ENCODE measurements around the gene TP53I11.

TP53I11 gene

DNA sequence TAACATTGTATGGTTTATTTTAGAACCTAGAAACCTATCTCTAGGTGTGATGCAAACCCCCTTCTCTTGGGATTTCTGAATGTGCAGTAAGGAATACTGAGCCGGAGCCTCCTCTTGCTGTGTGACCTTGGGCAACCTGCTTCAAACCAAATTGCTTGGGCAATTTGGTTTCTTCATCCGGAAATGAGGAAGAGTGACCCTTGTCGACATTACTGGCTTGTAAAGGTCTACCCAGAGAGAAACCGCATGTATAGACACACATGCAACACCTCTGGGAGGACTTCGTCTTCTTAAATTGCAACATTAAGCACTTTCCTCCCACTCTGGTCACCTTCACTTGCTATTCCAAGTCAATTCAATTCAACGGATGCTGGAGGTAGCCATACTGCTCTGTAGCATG lies 19.6 kb upstream of the TP53I11 start:
- Mint-ChIP-seq H3K4me1 (ENCODE audit: low read depth) (no peaks in the 10 kb centered on the region), H3K9me3 (no peaks in the 10 kb centered on the region), H3K27me3 (no peaks in the 10 kb centered on the region), H3K27ac (no peak overlapping the region), H3K36me3 (ENCODE audit: low read depth) (no peaks in the 10 kb centered on the region), H3K4me3 (no peak overlapping the region)

DNA sequence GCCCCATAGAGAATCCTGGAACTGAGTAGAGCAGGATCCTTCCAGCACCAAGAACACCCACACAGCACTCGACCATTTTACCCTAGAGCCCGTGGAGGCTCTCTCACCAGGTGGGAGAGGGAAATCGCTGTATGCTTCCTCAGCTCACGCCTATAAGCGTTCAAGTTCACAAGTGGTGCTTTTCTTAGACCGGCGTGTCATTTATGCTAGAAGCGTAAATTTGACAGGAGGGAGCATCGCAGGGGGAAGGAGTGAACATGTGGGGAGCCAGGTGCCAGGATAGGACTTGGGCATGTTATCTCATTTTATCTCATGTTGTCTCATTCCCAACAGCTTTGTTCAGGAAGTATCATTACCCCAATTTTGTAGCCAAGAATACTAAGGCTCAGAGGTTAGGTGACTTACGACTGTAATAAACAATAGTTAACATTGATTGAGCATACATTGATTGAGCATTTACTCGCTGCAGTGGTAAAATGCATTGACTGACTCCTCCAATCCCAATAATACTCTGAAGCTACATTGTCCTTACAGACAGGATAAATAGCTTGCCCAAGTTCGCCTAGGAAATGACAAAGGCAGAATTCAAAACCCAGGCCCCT lies 19.1 kb upstream of the TP53I11 start:
- Mint-ChIP-seq H3K36me3 (ENCODE audit: low read depth) (no peaks in the 10 kb centered on the region), H3K27me3 (no peaks in the 10 kb centered on the region), H3K9me3 (no peaks in the 10 kb centered on the region), H3K4me1 (ENCODE audit: low read depth) (no peaks in the 10 kb centered on the region), H3K27ac (no peak overlapping the region), H3K4me3 (no peak overlapping the region)

DNA sequence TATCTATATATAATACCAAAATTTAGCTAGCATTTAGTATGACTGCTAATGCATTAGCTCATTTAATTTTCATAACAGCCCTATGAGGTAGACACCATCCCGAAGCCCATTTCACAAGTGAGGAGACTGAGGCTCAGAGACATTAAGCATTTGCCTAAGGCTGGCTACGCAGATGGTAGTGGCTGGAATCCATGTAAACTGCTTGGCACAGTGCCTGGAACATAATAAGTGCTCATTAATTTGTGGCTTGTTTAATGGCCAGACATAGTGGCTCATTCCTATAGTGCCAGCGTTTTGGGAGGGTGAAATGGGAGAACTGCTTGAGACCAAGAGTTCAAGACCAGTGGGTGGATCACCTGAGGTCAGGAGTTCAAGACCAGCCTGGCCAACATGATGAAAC lies 17.8 kb upstream of the TP53I11 start:
- Mint-ChIP-seq H3K27me3 (no peaks in the 10 kb centered on the region), H3K27ac (no peak overlapping the region), H3K9me3 (no peaks in the 10 kb centered on the region), H3K36me3 (ENCODE audit: low read depth) (no peaks in the 10 kb centered on the region), H3K4me3 (no peak overlapping the region), H3K4me1 (ENCODE audit: low read depth) (no peaks in the 10 kb centered on the region)

DNA sequence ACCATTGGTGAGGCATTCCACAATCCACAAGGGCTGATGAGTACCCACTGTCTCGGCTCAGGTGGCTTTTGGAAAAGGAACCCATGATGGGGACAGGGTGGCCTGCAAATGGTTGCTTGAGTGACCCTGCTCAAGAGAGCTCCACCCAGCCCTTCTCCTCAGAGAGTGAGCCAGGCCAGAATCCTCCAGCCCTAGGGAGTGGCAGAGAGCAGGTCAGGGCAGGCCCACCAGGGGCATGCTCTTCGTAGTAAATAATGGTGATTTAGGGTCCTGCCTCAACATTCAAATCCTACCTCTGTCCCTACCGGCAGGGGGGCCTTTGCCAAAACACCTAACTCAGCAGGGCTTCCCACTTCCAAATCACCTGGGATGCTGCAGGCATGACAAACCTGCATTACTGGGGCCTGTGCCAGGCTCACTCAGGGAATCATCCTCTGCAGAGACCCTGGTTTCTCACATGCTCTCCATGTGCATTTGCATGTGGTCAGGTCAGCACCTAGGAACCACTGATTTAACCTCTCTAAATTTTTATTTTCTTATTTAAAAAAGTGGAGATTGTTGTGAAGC lies 17.3 kb upstream of the TP53I11 start:
- no peak overlapping the region for H3K4me3 Mint-ChIP-seq
- H3K4me1 Mint-ChIP-seq (ENCODE audit: low read depth) = no peaks in the 10 kb centered on the region
- no peaks in the 10 kb centered on the region for H3K27me3 Mint-ChIP-seq
- no peaks in the 10 kb centered on the region for H3K36me3 Mint-ChIP-seq (ENCODE audit: low read depth)
- no peaks in the 10 kb centered on the region for H3K9me3 Mint-ChIP-seq
- H3K27ac Mint-ChIP-seq = no peak overlapping the region

DNA sequence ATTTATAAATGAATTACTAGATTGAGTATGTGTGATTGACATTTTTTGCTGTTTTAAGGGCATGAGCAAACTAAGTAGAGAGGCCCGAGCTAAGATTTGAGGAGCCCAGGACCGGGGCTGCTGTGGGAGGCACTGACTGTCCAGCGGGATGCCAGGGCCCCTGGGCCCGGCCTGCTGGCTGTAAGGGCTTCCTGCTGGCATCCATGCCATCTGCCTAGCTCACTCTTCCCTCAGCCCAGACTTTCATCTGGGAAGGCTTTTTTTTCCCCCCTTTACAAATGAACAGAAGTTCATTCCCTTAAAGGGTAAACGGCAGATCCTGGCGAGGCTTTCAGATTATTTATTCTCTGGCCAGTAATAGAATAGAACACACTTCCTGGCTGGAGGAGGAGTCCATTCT lies 16.0 kb upstream of the TP53I11 start:
- Mint-ChIP-seq H3K4me1 (ENCODE audit: low read depth) (no peaks in the 10 kb centered on the region), H3K36me3 (ENCODE audit: low read depth) (no peaks in the 10 kb centered on the region)

DNA sequence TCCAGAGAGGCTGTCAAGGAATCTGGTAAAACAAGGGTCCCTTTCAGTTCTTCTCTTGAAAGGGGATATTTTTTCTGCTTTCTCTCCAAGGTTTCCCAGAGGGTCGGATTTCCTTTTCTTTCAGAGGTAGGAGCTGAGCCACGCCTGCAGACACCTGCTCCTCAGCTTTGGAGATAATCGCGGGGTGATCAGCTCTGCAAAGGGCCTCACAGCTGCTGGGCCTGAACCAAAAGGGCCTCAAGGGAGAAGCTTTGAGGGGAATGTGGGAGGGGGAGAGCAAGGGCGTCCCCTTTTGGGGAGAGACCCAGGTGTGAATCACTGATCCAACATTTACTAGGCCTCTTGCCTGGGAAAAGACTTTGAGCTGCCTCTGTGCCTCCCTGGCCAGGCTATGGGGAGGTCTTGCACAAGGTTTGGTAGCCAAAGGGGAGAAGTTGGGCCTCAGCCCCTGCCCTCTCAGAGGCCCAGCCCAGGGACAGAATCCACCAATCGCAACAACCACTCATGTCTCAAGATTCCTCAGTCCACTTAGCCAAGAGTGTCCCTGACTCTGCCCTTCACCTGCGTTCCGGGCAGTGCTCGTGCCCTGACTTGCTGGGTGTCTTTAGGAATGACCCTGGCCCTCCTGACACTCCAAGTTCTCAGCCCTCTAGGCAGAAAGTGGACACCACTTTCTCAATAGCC lies 14.0 kb upstream of the TP53I11 start:
- Mint-ChIP-seq H3K36me3 (ENCODE audit: low read depth) (no peaks in the 10 kb centered on the region), H3K27me3 (no peaks in the 10 kb centered on the region), H3K9me3 (no peaks in the 10 kb centered on the region), H3K4me3 (no peak overlapping the region), H3K27ac (no peak overlapping the region), H3K4me1 (ENCODE audit: low read depth) (no peaks in the 10 kb centered on the region)

More for the DNA sequence above, 16.0 kb upstream of the TP53I11 start:
- H3K9me3 Mint-ChIP-seq = no peaks in the 10 kb centered on the region
- H3K27ac Mint-ChIP-seq = no peak overlapping the region
- H3K27me3 Mint-ChIP-seq = no peaks in the 10 kb centered on the region
- H3K4me3 Mint-ChIP-seq = no peak overlapping the region

DNA sequence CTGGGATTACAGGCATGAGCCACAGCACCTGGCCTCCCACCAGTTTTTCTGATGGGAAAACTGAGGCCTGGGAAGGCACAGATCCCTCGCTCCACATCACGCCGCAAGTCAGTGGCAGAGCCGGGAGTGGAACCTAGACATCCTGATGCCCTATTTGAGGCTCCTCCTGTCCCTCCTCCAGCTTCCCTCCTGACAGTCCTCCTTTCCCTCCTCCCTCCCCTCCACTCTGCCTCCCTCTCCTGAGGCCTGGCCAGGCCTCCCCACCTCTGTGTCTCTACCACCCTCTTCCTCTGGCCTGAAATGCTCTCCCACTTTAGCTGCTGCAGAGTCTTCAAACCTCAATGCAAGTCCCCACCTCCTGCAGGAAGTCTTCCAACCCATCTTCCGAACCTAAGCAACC lies 13.3 kb upstream of the TP53I11 start:
- H3K36me3 Mint-ChIP-seq (ENCODE audit: low read depth) = no peaks in the 10 kb centered on the region
- no peaks in the 10 kb centered on the region for H3K9me3 Mint-ChIP-seq
- H3K4me1 Mint-ChIP-seq (ENCODE audit: low read depth) = no peaks in the 10 kb centered on the region
- no peaks in the 10 kb centered on the region for H3K27me3 Mint-ChIP-seq
- no peak overlapping the region for H3K27ac Mint-ChIP-seq
- no peak overlapping the region for H3K4me3 Mint-ChIP-seq

DNA sequence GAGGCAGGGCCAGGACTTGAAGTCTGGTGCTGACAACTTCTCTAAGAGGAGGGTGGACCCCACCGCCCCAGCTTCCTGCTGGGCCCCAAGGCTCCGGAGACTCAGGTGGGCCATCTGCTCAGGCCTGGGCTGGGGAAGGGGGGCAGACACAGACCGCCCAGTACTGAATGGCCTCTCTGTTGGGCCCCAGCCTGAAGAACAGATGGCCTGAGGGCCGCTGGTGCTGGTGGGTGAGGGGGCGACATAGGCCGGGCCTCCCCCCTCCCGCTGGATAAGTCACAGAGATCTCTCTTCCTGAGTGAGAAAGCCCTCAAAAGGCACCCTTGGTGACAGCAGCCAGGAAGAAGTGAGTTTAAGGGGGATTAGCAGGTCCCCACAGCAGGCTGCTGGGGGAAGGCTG lies 12.5 kb upstream of the TP53I11 start:
- H3K27me3 Mint-ChIP-seq = no peaks in the 10 kb centered on the region

DNA sequence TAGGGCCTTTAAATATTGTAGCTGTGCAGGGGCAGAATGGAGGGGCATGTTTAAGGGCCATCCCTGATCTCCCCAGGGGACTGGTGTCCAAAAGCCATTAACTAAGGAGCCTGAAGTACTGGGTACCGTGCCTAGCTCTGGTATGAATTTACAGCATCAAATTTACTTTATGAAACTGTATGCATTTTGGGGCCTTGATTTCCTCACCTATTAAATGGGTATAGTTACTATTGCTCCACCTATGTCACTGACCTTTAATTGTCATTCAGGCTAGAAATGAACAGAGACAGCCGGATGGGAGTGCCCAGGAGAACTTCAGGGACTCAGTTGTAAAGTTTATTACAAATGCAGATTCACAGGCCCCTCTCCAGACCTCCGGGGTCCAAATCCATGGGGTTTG lies 11.8 kb upstream of the TP53I11 start:
- Mint-ChIP-seq H3K4me3 (no peak overlapping the region), H3K27ac (no peak overlapping the region), H3K9me3 (no peaks in the 10 kb centered on the region), H3K4me1 (ENCODE audit: low read depth) (no peaks in the 10 kb centered on the region), H3K27me3 (no peaks in the 10 kb centered on the region), H3K36me3 (ENCODE audit: low read depth) (no peaks in the 10 kb centered on the region)

More for the DNA sequence above, 12.5 kb upstream of the TP53I11 start:
- no peak overlapping the region for H3K4me3 Mint-ChIP-seq
- no peaks in the 10 kb centered on the region for H3K36me3 Mint-ChIP-seq (ENCODE audit: low read depth)
- H3K4me1 Mint-ChIP-seq (ENCODE audit: low read depth) = no peaks in the 10 kb centered on the region
- no peak overlapping the region for H3K27ac Mint-ChIP-seq
- H3K9me3 Mint-ChIP-seq = no peaks in the 10 kb centered on the region

DNA sequence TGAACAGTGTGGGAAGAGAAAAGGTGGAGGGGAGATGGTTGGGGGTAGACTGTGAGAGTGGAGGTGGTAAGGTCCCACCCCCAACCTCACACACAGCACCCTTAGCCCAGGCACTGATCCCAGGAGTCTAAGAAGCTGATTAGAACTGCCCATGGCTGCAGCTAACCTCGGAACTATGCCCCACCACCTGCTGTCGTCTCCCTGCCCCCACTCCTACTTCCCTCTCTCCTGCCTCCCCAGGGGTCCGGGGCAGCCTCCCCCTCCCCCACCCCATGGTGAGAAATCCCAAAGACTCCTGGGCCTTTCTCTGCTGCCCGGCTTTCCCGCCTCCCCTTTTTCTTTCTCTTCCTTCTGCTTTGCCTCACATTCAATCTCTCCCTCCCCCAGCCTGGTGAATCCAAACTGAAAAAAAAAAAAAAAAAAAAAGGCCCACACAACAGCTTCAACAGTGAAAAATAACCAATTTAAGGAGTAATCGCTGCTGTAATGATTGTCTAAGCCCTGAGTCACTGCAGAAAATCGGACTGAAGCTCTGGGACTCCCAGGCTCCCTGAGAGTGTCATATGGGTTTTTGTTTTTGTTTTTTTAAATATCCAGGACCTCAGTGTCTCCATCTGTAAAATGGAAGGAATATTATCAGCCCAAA lies 9.6 kb upstream of the TP53I11 start:
- no peaks in the 10 kb centered on the region for H3K27me3 Mint-ChIP-seq
- peaks cover 10% of the 10 kb centered on the region for H3K4me1 Mint-ChIP-seq (ENCODE audit: low read depth)
- no peaks in the 10 kb centered on the region for H3K36me3 Mint-ChIP-seq (ENCODE audit: low read depth)
- no peak overlapping the region for H3K4me3 Mint-ChIP-seq
- no peak overlapping the region for H3K27ac Mint-ChIP-seq
- no peaks in the 10 kb centered on the region for H3K9me3 Mint-ChIP-seq

DNA sequence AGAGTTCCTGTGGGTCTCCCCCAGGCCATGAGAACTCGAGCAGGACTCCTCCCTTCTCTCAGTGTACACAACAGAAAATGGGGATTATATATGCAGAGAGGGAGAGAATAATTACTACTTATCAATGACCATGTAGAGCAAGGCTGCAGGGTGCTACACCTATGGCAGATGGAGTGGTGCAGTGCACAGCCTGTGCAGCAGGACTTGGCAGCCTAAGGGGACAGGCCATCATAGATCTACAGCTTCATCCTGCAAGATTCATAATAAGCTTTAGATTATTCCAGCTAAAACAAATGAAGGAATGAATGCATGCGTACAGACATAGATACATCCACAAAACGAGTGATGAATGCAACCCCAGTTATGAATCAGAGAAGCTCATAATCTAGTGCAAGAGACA lies 8.4 kb upstream of the TP53I11 start:
- H3K36me3 Mint-ChIP-seq (ENCODE audit: low read depth) = no peaks in the 10 kb centered on the region
- H3K4me3 Mint-ChIP-seq = no peak overlapping the region
- H3K27me3 Mint-ChIP-seq = no peaks in the 10 kb centered on the region
- H3K9me3 Mint-ChIP-seq = no peaks in the 10 kb centered on the region
- peaks cover 22% of the 10 kb centered on the region for H3K4me1 Mint-ChIP-seq (ENCODE audit: low read depth)
- no peak overlapping the region for H3K27ac Mint-ChIP-seq

DNA sequence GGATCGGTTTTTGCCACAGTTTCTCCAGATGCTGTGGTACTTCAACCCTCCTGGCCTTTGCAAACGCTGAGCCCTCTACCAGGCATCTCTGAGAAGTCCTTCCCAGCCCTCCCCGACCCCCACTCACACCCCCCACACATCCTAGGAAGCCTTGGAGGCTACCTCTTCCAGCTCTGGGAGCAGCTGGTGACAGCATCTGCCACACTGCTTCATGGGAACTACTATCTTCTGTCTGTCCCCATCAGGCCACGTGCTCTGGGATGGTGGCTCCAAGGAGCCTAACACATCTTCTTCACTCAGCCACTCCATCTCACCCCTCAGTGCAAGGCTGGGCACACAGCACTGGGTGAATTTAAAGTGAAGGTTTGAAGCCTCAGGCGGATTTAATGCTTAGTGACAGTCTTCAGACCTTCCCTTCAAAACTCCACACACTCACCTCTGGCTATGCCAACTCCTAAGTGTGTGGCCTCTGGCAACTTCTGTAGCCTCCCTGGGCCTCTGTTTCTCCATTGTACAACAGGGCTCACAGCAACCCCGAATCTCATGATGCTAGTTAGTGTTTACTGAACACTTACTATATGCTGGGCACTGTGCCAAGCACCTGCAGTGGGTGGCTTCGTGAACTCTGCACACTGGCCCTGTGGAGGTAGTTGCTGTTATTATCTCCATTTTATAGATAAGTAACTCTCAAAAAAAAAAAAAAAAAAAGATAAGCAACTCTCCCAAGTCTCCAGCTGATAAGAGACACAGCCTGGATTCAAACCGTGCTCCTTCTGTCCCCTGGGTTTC lies 7.3 kb upstream of the TP53I11 start:
- no peaks in the 10 kb centered on the region for H3K9me3 Mint-ChIP-seq
- H3K27ac Mint-ChIP-seq = no peak overlapping the region
- H3K4me3 Mint-ChIP-seq = no peak overlapping the region
- no peaks in the 10 kb centered on the region for H3K27me3 Mint-ChIP-seq
- peaks cover 22% of the 10 kb centered on the region for H3K4me1 Mint-ChIP-seq (ENCODE audit: low read depth)
- H3K36me3 Mint-ChIP-seq (ENCODE audit: low read depth) = no peaks in the 10 kb centered on the region

DNA sequence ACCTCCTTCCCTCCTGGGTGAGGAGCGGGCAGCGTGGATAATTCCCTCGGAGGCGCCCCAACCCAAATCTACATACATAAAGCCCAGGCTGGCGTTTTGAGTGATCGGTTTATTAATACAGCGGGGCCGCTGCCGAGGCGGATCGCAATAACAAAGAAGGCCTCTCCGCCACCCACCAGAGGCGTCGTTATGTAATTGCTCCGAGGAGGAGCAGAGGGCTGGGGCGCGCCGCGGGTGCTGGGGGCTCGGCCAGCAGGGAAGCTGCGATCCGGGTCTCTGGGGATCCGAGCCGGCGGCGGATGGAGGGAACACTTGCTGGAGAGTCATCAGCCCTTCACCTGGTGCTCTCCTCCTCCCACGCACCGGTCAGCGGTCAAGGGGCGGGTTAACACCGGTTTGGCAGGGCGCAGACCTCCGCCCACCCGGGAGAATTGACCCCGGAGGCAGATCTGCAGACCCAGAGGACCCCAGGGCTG lies 6.4 kb upstream of the TP53I11 start:
- no peaks in the 10 kb centered on the region for H3K9me3 Mint-ChIP-seq
- H3K27ac Mint-ChIP-seq = no peak overlapping the region
- no peak overlapping the region for H3K4me3 Mint-ChIP-seq
- H3K36me3 Mint-ChIP-seq (ENCODE audit: low read depth) = no peaks in the 10 kb centered on the region
- peaks cover 22% of the 10 kb centered on the region for H3K4me1 Mint-ChIP-seq (ENCODE audit: low read depth)
- H3K27me3 Mint-ChIP-seq = no peaks in the 10 kb centered on the region

DNA sequence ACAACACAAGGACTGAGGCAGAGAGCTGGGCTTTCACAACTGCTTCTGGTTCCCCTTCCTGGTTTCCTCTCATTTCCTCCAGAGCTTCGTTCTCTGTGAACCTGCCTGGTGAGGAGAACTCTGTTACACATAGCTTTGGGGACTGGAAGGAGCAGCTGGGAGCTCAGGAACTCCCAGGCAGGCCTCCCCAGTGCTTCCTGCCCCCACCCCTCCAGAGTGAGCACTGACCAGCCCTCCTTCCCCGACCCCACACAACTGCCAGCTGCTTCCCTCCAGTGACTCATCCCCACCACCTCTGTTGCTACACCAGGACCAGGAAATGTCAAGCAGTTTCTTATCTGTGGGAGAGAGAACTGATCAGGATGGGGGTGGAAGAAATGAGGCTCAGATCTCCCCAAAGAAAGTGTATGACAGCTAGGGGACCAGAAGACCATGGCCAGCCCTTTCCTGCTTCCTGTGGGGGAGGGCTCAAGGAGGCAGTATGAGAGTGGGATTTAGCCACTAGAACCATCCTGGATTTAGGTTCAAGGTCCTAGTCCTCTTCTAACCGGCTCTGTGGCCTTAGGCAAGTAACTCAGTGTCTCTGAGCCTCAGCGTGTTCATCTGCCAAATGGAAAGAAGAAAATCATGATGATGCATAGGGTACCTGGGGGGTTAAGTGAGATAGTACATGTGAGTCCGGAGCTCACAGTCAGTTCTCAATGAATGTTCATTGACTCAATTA lies 4.5 kb upstream of the TP53I11 start:
- Mint-ChIP-seq H3K9me3 (no peaks in the 10 kb centered on the region), H3K4me1 (ENCODE audit: low read depth) (peaks cover 22% of the 10 kb centered on the region), H3K27me3 (no peaks in the 10 kb centered on the region), H3K4me3 (no peak overlapping the region), H3K27ac (no peak overlapping the region), H3K36me3 (ENCODE audit: low read depth) (no peaks in the 10 kb centered on the region)
